Upper lobe of left lung (tissue), 4 donors: ENCODE results near the gene ANKRD26.

Experiments used
- POLR2A ChIP-seq, 4 donors: fragments of 450-650 bp; IDR thresholded peaks; one replicate each; pipeline ENCODE4 v1.5.1; 2016 to 2017; ENCODE audit warnings: antibody characterized with exemption in 4 of 4, mild to moderate bottlenecking in 2 of 4
- POLR2AphosphoS5 ChIP-seq, 2 donors: sonication (generic); formaldehyde crosslinking; IDR thresholded peaks; one replicate each; pipeline ENCODE4 v1.5.1; 2017; ENCODE audit warnings: antibody characterized with exemption in 2 of 2

DNA sequence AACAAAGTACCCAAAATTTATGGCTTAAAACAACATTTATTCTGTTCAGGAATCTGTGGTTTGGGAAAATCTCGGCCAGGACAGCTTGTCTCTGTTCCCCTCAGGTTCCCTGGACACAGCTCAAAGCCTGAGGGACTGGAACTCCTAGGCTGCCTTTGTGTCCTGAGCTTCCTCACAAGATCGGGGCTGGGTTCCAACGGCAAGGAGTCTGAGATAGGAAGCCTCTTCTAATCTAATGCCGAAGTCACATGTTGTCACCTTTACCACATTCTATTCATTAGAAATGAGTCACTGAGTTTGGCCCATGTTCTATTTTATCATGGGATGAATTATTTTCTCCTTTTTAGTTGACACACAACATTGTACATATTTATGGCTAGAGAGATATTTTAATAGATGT is 80.5 kb downstream of the ANKRD26 start:
- no peak for TF ChIP-seq POLR2A (IDR thresholded peaks at IDR 0.05)
- TF ChIP-seq POLR2AphosphoS5 (IDR thresholded peaks at IDR 0.05) = no peak
